ENCODE measurements around the gene TMCC3.

TMCC3 gene

DNA sequence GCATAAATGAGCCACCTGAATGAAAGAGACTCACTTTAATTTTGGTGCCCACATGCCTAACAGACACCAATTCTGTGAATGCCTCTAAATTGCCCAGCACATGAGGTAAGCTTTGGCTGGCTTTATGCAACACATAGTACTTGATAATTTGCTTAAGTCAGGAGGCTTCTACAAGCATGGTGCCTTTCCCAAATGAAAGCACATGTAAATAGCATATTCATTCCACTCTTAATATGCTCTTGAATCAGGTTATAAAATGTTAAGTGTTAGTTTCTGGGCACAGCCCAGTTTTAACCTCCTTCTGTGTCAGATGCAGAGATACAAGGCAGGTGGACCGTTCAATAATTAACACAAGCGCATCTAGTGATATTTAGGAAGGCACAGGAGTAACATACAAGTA lies 15.6 kb downstream of the TMCC3 start:
- no peaks in the 10 kb centered on the region for H3F3A ChIP-seq (ENCODE audit: insufficient read depth, low read length)
- H3K27me3 ChIP-seq (ENCODE audit: insufficient read depth, low read length) = no peaks in the 10 kb centered on the region
- H3K4me1 ChIP-seq (ENCODE audit: insufficient read depth, low read length, severe bottlenecking) = no peaks in the 10 kb centered on the region
- H3K27ac ChIP-seq (ENCODE audit: low read depth, low read length, poor library complexity, severe bottlenecking) = no peak overlapping the region
- TF ChIP-seq, protein P1, sequence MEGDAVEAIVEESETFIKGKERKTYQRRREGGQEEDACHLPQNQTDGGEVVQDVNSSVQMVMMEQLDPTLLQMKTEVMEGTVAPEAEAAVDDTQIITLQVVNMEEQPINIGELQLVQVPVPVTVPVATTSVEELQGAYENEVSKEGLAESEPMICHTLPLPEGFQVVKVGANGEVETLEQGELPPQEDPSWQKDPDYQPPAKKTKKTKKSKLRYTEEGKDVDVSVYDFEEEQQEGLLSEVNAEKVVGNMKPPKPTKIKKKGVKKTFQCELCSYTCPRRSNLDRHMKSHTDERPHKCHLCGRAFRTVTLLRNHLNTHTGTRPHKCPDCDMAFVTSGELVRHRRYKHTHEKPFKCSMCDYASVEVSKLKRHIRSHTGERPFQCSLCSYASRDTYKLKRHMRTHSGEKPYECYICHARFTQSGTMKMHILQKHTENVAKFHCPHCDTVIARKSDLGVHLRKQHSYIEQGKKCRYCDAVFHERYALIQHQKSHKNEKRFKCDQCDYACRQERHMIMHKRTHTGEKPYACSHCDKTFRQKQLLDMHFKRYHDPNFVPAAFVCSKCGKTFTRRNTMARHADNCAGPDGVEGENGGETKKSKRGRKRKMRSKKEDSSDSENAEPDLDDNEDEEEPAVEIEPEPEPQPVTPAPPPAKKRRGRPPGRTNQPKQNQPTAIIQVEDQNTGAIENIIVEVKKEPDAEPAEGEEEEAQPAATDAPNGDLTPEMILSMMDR (IDR thresholded peaks at IDR 0.05; ENCODE audit: low read length) = no peak
- no peak for TF ChIP-seq EZH2 (IDR thresholded peaks at IDR 0.05; ENCODE audit: borderline replicate concordance, low read length)
- no peaks in the 10 kb centered on the region for H4K20me1 ChIP-seq (ENCODE audit: insufficient read depth, low read length)
- H3K36me3 ChIP-seq (ENCODE audit: insufficient read depth, low read length) = no peaks in the 10 kb centered on the region
- H2AFZ ChIP-seq (ENCODE audit: low read length) = no peak overlapping the region
- no peak overlapping the region for H3K4me2 ChIP-seq (ENCODE audit: low read length)
- H3K9me2 ChIP-seq (ENCODE audit: low read depth, low read length) = no peaks in the 10 kb centered on the region
- H3K79me2 ChIP-seq (ENCODE audit: insufficient read depth, low read length) = no peaks in the 10 kb centered on the region
- no peaks in the 10 kb centered on the region for H3K9me3 ChIP-seq (ENCODE audit: low read length)
- no peak overlapping the region for H3K9ac ChIP-seq (ENCODE audit: low read length)
- H3K4me3 ChIP-seq (ENCODE audit: low read depth, low read length, poor library complexity, severe bottlenecking) = no peak overlapping the region

DNA sequence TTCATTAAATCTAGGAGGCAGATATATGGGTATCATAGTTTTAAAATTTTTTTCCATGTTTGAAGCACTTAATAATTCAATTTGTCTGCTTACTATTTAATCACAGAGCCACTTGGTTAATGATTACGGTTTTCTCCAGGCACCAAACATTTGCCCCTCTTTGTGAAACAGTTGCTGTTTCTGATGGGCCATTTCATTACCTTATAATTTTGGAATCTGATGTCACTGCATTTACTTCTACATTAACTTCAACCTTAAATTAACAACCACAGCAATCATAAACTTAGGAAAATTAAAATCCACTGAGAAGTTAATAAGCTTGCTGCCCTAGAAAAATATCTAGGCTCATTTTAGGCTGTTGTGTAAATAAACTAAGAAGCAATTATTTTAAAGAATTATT lies 17.0 kb downstream of the TMCC3 start:
- Histone ChIP-seq H3K4me2 (ENCODE audit: low read length) (no peak overlapping the region), H4K20me1 (ENCODE audit: insufficient read depth, low read length) (no peaks in the 10 kb centered on the region), H3K9me3 (ENCODE audit: low read length) (no peaks in the 10 kb centered on the region), H3K9me2 (ENCODE audit: low read depth, low read length) (no peaks in the 10 kb centered on the region), H3K79me2 (ENCODE audit: insufficient read depth, low read length) (no peaks in the 10 kb centered on the region), H3K36me3 (ENCODE audit: insufficient read depth, low read length) (no peaks in the 10 kb centered on the region), H3K4me1 (ENCODE audit: insufficient read depth, low read length, severe bottlenecking) (no peaks in the 10 kb centered on the region), H2AFZ (ENCODE audit: low read length) (no peak overlapping the region), H3K27me3 (ENCODE audit: insufficient read depth, low read length) (no peaks in the 10 kb centered on the region), H3F3A (ENCODE audit: insufficient read depth, low read length) (no peaks in the 10 kb centered on the region), H3K9ac (ENCODE audit: low read length) (no peak overlapping the region), H3K4me3 (ENCODE audit: low read depth, low read length, poor library complexity, severe bottlenecking) (no peak overlapping the region), H3K27ac (ENCODE audit: low read depth, low read length, poor library complexity, severe bottlenecking) (no peak overlapping the region)
- no peak for TF ChIP-seq EZH2 (IDR thresholded peaks at IDR 0.05; ENCODE audit: borderline replicate concordance, low read length)
- TF ChIP-seq, protein P1 (IDR thresholded peaks at IDR 0.05; ENCODE audit: low read length) = no peak

DNA sequence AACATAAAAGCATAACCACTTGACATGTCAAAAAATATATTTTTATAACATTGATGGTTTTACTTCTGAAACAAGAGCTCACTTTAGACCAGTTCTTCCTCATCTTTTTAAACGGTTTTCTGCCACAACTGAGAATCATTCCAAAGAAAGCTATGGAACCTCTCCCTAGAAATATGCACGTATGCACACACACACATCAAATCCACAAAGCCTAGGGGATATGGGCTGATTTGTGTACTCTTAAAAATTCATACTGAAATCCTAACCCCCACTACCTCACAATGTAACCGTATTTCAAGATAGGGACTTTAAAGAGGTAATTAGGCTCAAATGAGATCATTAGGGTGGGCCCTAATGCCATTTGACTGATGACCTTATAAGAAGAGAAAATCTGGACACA lies 19.3 kb downstream of the TMCC3 start:
- H3K79me2 ChIP-seq (ENCODE audit: insufficient read depth, low read length) = no peaks in the 10 kb centered on the region
- H4K20me1 ChIP-seq (ENCODE audit: insufficient read depth, low read length) = no peaks in the 10 kb centered on the region
- H3K9me3 ChIP-seq (ENCODE audit: low read length) = no peaks in the 10 kb centered on the region
- H3K36me3 ChIP-seq (ENCODE audit: insufficient read depth, low read length) = no peaks in the 10 kb centered on the region
- H3K4me3 ChIP-seq (ENCODE audit: low read depth, low read length, poor library complexity, severe bottlenecking) = no peak overlapping the region
- TF ChIP-seq, protein P1 (IDR thresholded peaks at IDR 0.05; ENCODE audit: low read length) = no peak
- TF ChIP-seq EZH2 (IDR thresholded peaks at IDR 0.05; ENCODE audit: borderline replicate concordance, low read length) = no peak
- H3K27me3 ChIP-seq (ENCODE audit: insufficient read depth, low read length) = no peaks in the 10 kb centered on the region
- H3K9me2 ChIP-seq (ENCODE audit: low read depth, low read length) = no peaks in the 10 kb centered on the region
- no peak overlapping the region for H2AFZ ChIP-seq (ENCODE audit: low read length)
- H3K27ac ChIP-seq (ENCODE audit: low read depth, low read length, poor library complexity, severe bottlenecking) = no peak overlapping the region
- no peaks in the 10 kb centered on the region for H3K4me1 ChIP-seq (ENCODE audit: insufficient read depth, low read length, severe bottlenecking)
- no peak overlapping the region for H3K9ac ChIP-seq (ENCODE audit: low read length)
- no peaks in the 10 kb centered on the region for H3F3A ChIP-seq (ENCODE audit: insufficient read depth, low read length)
- no peak overlapping the region for H3K4me2 ChIP-seq (ENCODE audit: low read length)

Measured in OCI-LY1 (cell line).